Vagina (tissue), 2 donors: Measurements from ENCODE around the gene RNU6-9. TPM values are rescaled to one million over a fixed set of nuclear protein-coding genes. Genes with fewer than 3 reads are reported as not detected.

Source experiments
- DNase-seq, 2 donors: peaks; one replicate each; pipeline ENCODE4 v3.0.0-alpha.2; 2017; ENCODE audit errors: extremely low spot score in 2 of 2
- H3K27ac ChIP-seq: fragments of 200-600 bp; sonication (generic); one replicate; pipeline ENCODE4 v1.5.1; 2019
- H3K27me3 ChIP-seq: fragments of 200-600 bp; sonication (generic); one replicate; pipeline ENCODE4 v1.5.1; 2019
- H3K36me3 ChIP-seq, 2 donors: fragments of 200-600 bp; sonication (generic); one replicate each; pipeline ENCODE4 v1.5.1; 2017 to 2019
- H3K4me1 ChIP-seq: fragments of 200-600 bp; sonication (generic); one replicate; pipeline ENCODE4 v1.5.1; 2019
- H3K4me3 ChIP-seq, 2 donors: fragments of 200-600 bp; sonication (generic); 1 replicate in 1 of 2; 2 replicates in 1 of 2; pipeline ENCODE4 v1.5.1; 2016 to 2019
- H3K9me3 ChIP-seq: fragments of 200-600 bp; sonication (generic); one replicate; pipeline ENCODE4 v1.5.1; 2019
- CTCF ChIP-seq, 3 experiments: fragments of 450-650 bp in 2 of 3; fragments of 200-600 bp in 1 of 3; sonication (generic) in 1 of 3; IDR thresholded peaks; one replicate each; pipeline ENCODE4 v1.5.1; 2017 to 2019; ENCODE audit warnings: antibody characterized with exemption in 3 of 3, mild to moderate bottlenecking in 2 of 3, moderate library complexity in 2 of 3
- POLR2A ChIP-seq, 2 donors: fragments of 450-650 bp; IDR thresholded peaks; one replicate each; pipeline ENCODE4 v1.6.1; 2017; ENCODE audit warnings: antibody characterized with exemption in 2 of 2, mild to moderate bottlenecking in 2 of 2, moderate library complexity in 2 of 2
- POLR2AphosphoS5 ChIP-seq, 2 donors: sonication (generic); formaldehyde crosslinking; IDR thresholded peaks; one replicate each; pipeline ENCODE4 v1.9.0; 2017; ENCODE audit warnings: antibody characterized with exemption in 2 of 2, mild to moderate bottlenecking in 2 of 2, low read depth in 1 of 2; ENCODE audit not compliant: insufficient read depth in 1 of 2
- intact Hi-C: fragments of 100-400 bp; cut with DNase I; formaldehyde crosslinking; loops from one replicate; pipeline ENCODE4 v1.15.1; 2023
- total RNA-seq: library from RNA; depleted of rRNA; stranded (reverse); fragments of >200 nt; gene quantifications from one replicate; pipeline ENCODE4 v1.2.3, GENCODE V29; 2016

RNU6-9 gene
- total RNA-seq, 1 donor from 2014 or later: not detected

GRCh38 chr19:867855-868457, 25.3 kb upstream of the RNU6-9 start:
- Histone ChIP-seq H3K27me3 (no peaks in the 10 kb centered on the region), H3K4me3 (no peak overlapping the region), H3K36me3 (peaks cover 0 to 17% of the 10 kb centered on the region in 2 donors), H3K4me1 (peaks cover 52% of the 10 kb centered on the region), H3K9me3 (no peaks in the 10 kb centered on the region), H3K27ac (peak overlapping the region; percentile 87)
- TF ChIP-seq CTCF (IDR thresholded peaks at IDR 0.05) (no peak), POLR2AphosphoS5 (IDR thresholded peaks at IDR 0.05; ENCODE audit: insufficient read depth in 1 of 2, low read depth in 1 of 2) (peak in 1 of 2 donors; percentile 7)
- no peak for DNase-seq
- intact Hi-C loops: loop anchor here (10.0 kb wide), 1 partner anchor 93 kb away; no protein-coding TSS in a partner anchor

GRCh38 chr19:868458-869244, 24.6 kb upstream of the RNU6-9 start:
- Histone ChIP-seq H3K4me3 (no peak overlapping the region), H3K36me3 (peaks cover 0 to 19% of the 10 kb centered on the region in 2 donors), H3K4me1 (peaks cover 46% of the 10 kb centered on the region), H3K27ac (peak overlapping the region; percentile 87), H3K9me3 (no peaks in the 10 kb centered on the region), H3K27me3 (no peaks in the 10 kb centered on the region)
- intact Hi-C loops: loop anchor here (10.0 kb wide), 1 partner anchor 94 kb away; no protein-coding TSS in a partner anchor
- no peak for DNase-seq
- TF ChIP-seq CTCF (IDR thresholded peaks at IDR 0.05) (no peak), POLR2AphosphoS5 (IDR thresholded peaks at IDR 0.05; ENCODE audit: insufficient read depth in 1 of 2, low read depth in 1 of 2) (peak in 1 of 2 donors; percentile 30), POLR2A (IDR thresholded peaks at IDR 0.05) (no peak)

GRCh38 chr19:869245-870177, 23.8 kb upstream of the RNU6-9 start:
- Histone ChIP-seq H3K4me3 (no peak overlapping the region), H3K27me3 (no peaks in the 10 kb centered on the region), H3K9me3 (no peaks in the 10 kb centered on the region), H3K4me1 (peaks cover 46% of the 10 kb centered on the region), H3K36me3 (peaks cover 0 to 22% of the 10 kb centered on the region in 2 donors), H3K27ac (peak overlapping the region; percentile 87)
- TF ChIP-seq POLR2AphosphoS5 (IDR thresholded peaks at IDR 0.05; ENCODE audit: insufficient read depth in 1 of 2, low read depth in 1 of 2) (peak; percentile 72 to 81), POLR2A (IDR thresholded peaks at IDR 0.05) (no peak)
- intact Hi-C loops: loop anchor here (10.0 kb wide), 1 partner anchor 95 kb away; no protein-coding TSS in a partner anchor
- DNase-seq: peak in 1 of 2 donors; percentile 97

- Histone ChIP-seq H3K27me3 (no peaks in the 10 kb centered on the region), H3K4me1 (peaks cover 46% of the 10 kb centered on the region), H3K36me3 (peaks cover 0 to 26% of the 10 kb centered on the region in 2 donors), H3K4me3 (no peak overlapping the region), H3K27ac (peak overlapping the region; percentile 87), H3K9me3 (no peaks in the 10 kb centered on the region)
- TF ChIP-seq POLR2A (IDR thresholded peaks at IDR 0.05) (no peak), CTCF (IDR thresholded peaks at IDR 0.05) (no peak), POLR2AphosphoS5 (IDR thresholded peaks at IDR 0.05; ENCODE audit: insufficient read depth in 1 of 2, low read depth in 1 of 2) (no peak)
- intact Hi-C loops: no loop called here
- no peak for DNase-seq
Observed at GRCh38 chr19:870314-870713, 23.0 kb upstream of the RNU6-9 start.

- Histone ChIP-seq H3K27ac (peak overlapping the region; percentile 87), H3K4me1 (peaks cover 46% of the 10 kb centered on the region), H3K36me3 (peaks cover 0 to 32% of the 10 kb centered on the region in 2 donors), H3K27me3 (no peaks in the 10 kb centered on the region), H3K4me3 (no peak overlapping the region), H3K9me3 (no peaks in the 10 kb centered on the region)
- intact Hi-C loops: no loop called here
- no peak for DNase-seq
- peak in 1 of 2 donors; percentile 44 for TF ChIP-seq POLR2AphosphoS5 (IDR thresholded peaks at IDR 0.05; ENCODE audit: insufficient read depth in 1 of 2, low read depth in 1 of 2)
- TF ChIP-seq CTCF (IDR thresholded peaks at IDR 0.05): no peak
Observed at GRCh38 chr19:870963-871401, 22.3 kb upstream of the RNU6-9 start.
